D721Med (cell line): Measurements from ENCODE around the gene BTNL9.

ENCODE experiments used
- DNase-seq: peaks from one replicate; pipeline ENCODE4 v3.0.0; 2011; ENCODE audit warnings: low spot score; ENCODE audit not compliant: insufficient read length
- FAIRE-seq: peaks from 2 replicates; lab custom pipeline; 2011; peaks lifted over from hg19 to GRCh38; lab: Jason Lieb, UNC
- CTCF ChIP-seq: IDR thresholded peaks from 2 replicates; pipeline ENCODE4 v1.5.1; 2012; ENCODE audit warnings: mild to moderate bottlenecking, control low read depth; ENCODE audit not compliant: insufficient read depth; ENCODE audit errors: missing control alignments

BTNL9 gene

GRCh38 chr5:181058321-181058720 lies 18.3 kb downstream of the BTNL9 start:
- DNase-seq (no peak), FAIRE-seq (no peak)
- TF ChIP-seq CTCF: no peak

DNA sequence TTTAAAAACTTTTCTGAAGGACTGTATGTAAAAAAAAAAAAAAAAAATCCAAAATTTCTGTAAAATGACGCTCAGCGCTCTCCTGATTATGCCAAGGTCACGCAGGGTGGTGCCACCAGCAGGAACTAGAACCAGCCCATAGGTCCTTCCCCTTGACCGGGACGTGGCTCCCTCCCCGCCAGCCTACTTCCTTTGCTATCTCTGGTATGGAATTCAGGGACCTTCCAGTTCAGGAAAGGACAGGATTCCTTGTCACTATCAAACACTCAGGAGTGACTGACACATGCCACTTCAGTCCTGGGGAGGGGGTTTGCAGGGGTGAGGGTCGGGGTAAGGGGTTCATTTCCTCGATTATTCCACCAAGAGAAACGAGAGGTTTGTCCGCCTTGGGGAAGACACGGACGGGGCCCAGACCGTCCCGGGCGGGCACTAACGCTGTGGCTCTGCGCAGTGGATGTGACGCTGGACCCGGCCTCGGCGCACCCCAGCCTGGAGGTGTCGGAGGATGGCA lies 18.8 kb downstream of the BTNL9 start:
- DNase-seq (no peak), FAIRE-seq (no peak)
- TF ChIP-seq CTCF: no peak

DNA sequence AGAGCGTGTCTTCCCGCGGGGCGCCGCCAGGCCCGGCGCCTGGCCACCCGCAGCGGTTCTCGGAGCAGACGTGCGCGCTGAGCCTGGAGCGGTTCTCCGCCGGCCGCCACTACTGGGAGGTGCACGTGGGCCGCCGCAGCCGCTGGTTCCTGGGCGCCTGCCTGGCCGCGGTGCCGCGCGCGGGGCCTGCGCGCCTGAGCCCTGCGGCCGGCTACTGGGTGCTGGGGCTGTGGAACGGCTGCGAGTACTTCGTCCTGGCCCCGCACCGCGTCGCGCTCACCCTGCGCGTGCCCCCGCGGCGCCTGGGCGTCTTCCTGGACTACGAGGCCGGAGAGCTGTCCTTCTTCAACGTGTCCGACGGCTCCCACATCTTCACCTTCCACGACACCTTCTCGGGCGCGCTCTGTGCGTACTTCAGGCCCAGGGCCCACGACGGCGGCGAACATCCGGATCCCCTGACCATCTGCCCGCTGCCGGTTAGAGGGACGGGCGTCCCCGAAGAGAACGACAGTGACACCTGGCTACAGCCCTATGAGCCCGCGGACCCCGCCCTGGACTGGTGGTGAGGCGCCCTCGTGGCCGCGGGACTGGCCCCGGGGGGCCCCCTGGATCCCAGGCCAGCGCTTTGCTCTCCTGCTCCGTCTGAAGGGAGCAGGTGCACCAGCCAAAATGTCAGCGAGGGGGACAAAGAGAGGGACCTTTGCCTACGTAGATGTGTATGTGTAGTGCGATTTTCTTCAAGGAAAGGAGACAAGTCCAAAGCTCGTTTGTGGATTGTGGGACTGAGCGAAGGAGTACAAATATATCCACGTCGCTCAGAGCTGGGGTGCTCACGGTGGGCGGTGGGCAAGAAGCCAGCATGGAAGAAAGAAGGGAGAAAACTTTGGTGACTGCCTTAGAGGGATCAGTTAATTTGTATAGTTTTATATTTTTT lies 19.5 kb downstream of the BTNL9 start:
- no peak for TF ChIP-seq CTCF
- FAIRE-seq (no peak), DNase-seq (no peak)

DNA sequence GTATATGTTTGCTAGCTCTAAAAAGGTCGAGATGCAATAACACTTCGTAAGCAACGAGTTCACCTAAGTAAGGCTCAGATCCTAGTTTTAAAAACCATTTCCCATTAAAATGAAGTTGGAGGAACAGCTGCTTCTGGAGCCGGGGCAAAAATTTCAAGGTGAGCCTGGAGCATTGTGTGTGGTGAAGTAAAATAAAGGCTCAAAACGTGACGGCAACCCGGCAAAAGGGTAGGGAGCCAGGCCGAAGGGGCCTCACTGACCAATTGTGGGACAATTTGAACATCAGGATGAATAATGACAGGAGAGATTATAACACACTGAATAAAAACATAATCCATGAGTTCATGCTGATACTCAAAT lies 20.1 kb downstream of the BTNL9 start:
- TF ChIP-seq CTCF: no peak
- DNase-seq (no peak), FAIRE-seq (no peak)

DNA sequence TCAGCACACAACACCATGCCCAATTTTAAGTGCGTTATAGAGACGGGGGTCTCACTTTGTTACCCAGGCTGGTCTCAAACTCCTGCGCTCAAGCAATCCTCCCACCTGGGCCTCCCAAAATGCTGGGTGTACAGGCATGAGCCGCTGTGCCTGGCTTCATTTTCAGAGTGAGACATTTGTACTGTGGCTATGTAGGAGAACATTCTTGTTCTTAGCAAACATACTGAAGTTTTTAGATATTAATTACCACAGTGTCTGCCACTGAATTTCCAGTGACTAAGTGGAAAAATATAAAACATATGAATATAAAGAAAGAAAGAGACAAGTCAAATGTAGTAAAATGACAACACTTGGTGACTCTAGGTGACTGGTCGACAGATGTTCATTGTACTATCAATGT lies 20.9 kb downstream of the BTNL9 start:
- FAIRE-seq (no peak), DNase-seq (no peak)
- no peak for TF ChIP-seq CTCF

GRCh38 chr5:181061645-181062044 lies 21.6 kb downstream of the BTNL9 start:
- FAIRE-seq: no peak
- TF ChIP-seq CTCF: no peak
- DNase-seq: no peak

- DNase-seq: no peak
- TF ChIP-seq CTCF: no peak
- FAIRE-seq: no peak
Observed at GRCh38 chr5:181062631-181063030, 22.6 kb downstream of the BTNL9 start.
